Fibroblast of lung (primary cell): Measurements from ENCODE around the gene LTO1. TPM values are rescaled to one million over a fixed set of nuclear protein-coding genes. Genes with fewer than 3 reads are reported as not detected.

Source experiments
- DNase-seq, 2 donors: peaks; one replicate each; pipeline versions ENCODE4 v3.0.0 to v3.0.0-alpha.2; 2010; ENCODE audit warnings: low read depth in 2 of 2
- H2AFZ ChIP-seq: 2 replicates; pipeline ENCODE4 v1.5.1; 2012; ENCODE audit warnings: low read length, control low read depth, inconsistent platforms
- H3K27ac ChIP-seq: 2 replicates; pipeline ENCODE4 v1.5.1; 2011; ENCODE audit warnings: low read length, control low read depth; ENCODE audit not compliant: insufficient read depth
- H3K27me3 ChIP-seq: 2 replicates; pipeline ENCODE4 v1.5.1; 2011; ENCODE audit warnings: mild to moderate bottlenecking, low read length; ENCODE audit not compliant: control insufficient read depth, insufficient read depth
- H3K36me3 ChIP-seq: 2 replicates; pipeline ENCODE4 v1.5.1; 2011; ENCODE audit warnings: low read length; ENCODE audit not compliant: control insufficient read depth, insufficient read depth
- H3K4me1 ChIP-seq: 2 replicates; pipeline ENCODE4 v1.5.1; 2011; ENCODE audit warnings: low read length; ENCODE audit not compliant: control insufficient read depth, insufficient read depth; ENCODE audit errors: extremely low read depth
- H3K4me2 ChIP-seq: 2 replicates; pipeline ENCODE4 v1.5.1; 2011; ENCODE audit warnings: low read length, control low read depth; ENCODE audit not compliant: insufficient read depth; ENCODE audit errors: extremely low read depth
- H3K4me3 ChIP-seq, 4 experiments: fragments of 200-600 bp in 1 of 4; sonication (generic) in 1 of 4; replicated peaks in 1 of 4; 2 replicates each; pipeline ENCODE4 v1.5.1; 2011 to 2016; ENCODE audit warnings: low read length in 4 of 4, low read depth in 3 of 4, mild to moderate bottlenecking in 3 of 4, control low read depth in 2 of 4, inconsistent platforms in 1 of 4, mixed read lengths in 1 of 4; ENCODE audit not compliant: insufficient read depth in 1 of 4; ENCODE audit errors: control extremely low read depth in 1 of 4
- H3K79me2 ChIP-seq: 2 replicates; pipeline ENCODE4 v1.5.1; 2012; ENCODE audit warnings: mild to moderate bottlenecking, low read length, inconsistent platforms; ENCODE audit not compliant: control insufficient read depth, insufficient read depth
- H3K9ac ChIP-seq: 2 replicates; pipeline ENCODE4 v1.5.1; 2011; ENCODE audit warnings: mild to moderate bottlenecking, low read length, control low read depth; ENCODE audit not compliant: insufficient read depth
- H3K9me3 ChIP-seq: 2 replicates; pipeline ENCODE4 v1.5.1; 2012; ENCODE audit warnings: low read depth, low read length; ENCODE audit not compliant: control insufficient read depth, insufficient read depth
- H4K20me1 ChIP-seq: 2 replicates; pipeline ENCODE4 v1.5.1; 2011; ENCODE audit warnings: low read length; ENCODE audit not compliant: control insufficient read depth, insufficient read depth; ENCODE audit errors: extremely low read depth
- EZH2 ChIP-seq: IDR thresholded peaks from 2 replicates; pipeline ENCODE4 v1.5.1; 2012; ENCODE audit warnings: low read length, control low read depth, mild to moderate bottlenecking; ENCODE audit errors: missing control alignments
- polyA plus RNA-seq, 2 donors: library from polyadenylated mRNA; depleted of rRNA in 1 of 2; stranded (reverse) in 1 of 2; unstranded in 1 of 2; fragments of >200 nt; gene quantifications; 2 replicates each; pipeline ENCODE4 v1.2.1, GENCODE V29; 2011 to 2012; ENCODE audit warnings: missing spikeins in 1 of 2
- total RNA-seq: library from RNA; depleted of rRNA; stranded (reverse); fragments of >200 nt; gene quantifications from 2 replicates; pipeline ENCODE4 v1.2.1, GENCODE V29; 2014
- TF ChIP-seq, protein P1 (sequence below), 2 donors: IDR thresholded peaks in 1 of 2; conservative IDR thresholded peaks in 1 of 2; 1 replicate in 1 of 2; 2 replicates in 1 of 2; pipeline ENCODE4 v1.5.1; 2011 to 2012; ENCODE audit warnings: low read length in 2 of 2, control low read depth in 1 of 2, inconsistent platforms in 1 of 2, low read depth in 1 of 2, mild to moderate bottlenecking in 1 of 2

Gene LTO1
- total and polyA plus RNA-seq, 2 donors (not counting 1 experiment from before 2014, with no cell fraction given), result 18.1 to 25.4 TPM

DNA sequence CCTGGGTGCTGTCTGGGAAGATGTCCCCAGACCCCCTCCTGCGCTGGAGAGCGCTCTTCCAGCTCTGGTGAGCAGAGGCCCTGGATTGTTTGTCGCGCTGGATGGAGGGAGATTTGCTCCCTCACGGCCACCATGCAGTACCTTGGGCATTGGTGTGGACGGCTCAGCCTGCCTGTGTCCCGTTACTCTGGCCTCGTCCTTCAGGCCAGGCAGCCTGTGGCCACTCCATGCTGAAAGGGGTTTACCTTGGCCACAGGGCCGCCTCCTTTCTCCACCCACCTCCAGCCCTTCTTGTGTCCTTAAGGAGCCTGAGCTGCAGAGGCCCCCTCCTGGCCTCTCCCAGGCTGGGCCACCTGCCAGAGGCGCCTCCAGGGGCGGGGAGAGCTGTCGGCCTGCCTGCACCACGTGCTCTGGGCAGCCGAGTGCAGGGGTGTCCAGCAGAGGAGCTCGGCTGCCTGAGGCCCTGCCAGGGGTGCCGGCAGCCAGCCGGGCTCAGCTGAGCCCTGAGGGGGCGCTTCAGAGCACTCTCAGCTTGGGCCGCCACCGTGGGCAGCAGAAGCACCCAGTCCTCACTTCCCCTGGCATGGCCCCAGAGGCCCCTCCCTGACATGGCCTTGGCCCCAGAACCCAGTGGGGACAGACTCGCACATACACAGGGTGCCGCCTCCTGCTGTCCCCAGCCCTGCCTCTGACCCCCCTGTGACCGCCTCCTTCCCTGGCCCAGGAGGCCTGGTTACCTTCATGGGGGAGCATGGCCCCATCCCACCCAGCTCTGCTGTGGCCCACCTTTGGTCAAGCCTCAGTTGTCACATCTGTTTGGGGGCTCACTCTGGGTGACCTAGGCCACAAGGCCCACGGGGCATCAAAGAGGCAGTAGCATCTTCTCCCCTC, 30.8 kb downstream of the LTO1 start:
- peaks cover 13% of the 10 kb centered on the region for H3K4me1 ChIP-seq
- H3K9ac ChIP-seq, result peak overlapping the region; percentile 96
- peak overlapping the region; percentile 95 for H3K27ac ChIP-seq
- H3K36me3 ChIP-seq, result peaks cover 42% of the 10 kb centered on the region
- peaks cover 2% of the 10 kb centered on the region for H4K20me1 ChIP-seq
- peak; percentile 94 to 97 for DNase-seq
- H2AFZ ChIP-seq, result no peak overlapping the region
- H3K27me3 ChIP-seq, result no peaks in the 10 kb centered on the region
- H3K4me2 ChIP-seq, result peak overlapping the region; percentile 91
- H3K9me3 ChIP-seq, result no peaks in the 10 kb centered on the region
- no peak for TF ChIP-seq EZH2
- TF ChIP-seq, protein P1, sequence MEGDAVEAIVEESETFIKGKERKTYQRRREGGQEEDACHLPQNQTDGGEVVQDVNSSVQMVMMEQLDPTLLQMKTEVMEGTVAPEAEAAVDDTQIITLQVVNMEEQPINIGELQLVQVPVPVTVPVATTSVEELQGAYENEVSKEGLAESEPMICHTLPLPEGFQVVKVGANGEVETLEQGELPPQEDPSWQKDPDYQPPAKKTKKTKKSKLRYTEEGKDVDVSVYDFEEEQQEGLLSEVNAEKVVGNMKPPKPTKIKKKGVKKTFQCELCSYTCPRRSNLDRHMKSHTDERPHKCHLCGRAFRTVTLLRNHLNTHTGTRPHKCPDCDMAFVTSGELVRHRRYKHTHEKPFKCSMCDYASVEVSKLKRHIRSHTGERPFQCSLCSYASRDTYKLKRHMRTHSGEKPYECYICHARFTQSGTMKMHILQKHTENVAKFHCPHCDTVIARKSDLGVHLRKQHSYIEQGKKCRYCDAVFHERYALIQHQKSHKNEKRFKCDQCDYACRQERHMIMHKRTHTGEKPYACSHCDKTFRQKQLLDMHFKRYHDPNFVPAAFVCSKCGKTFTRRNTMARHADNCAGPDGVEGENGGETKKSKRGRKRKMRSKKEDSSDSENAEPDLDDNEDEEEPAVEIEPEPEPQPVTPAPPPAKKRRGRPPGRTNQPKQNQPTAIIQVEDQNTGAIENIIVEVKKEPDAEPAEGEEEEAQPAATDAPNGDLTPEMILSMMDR (conservative IDR thresholded peaks at IDR 0.05 in 1 of 2, IDR thresholded peaks at IDR 0.05 in 1 of 2; ENCODE audit: low read depth in 1 of 2, low read length in 2 of 2), result peak; percentile 11 to 50
- H3K79me2 ChIP-seq, result peaks cover 90% of the 10 kb centered on the region
- H3K4me3 ChIP-seq, result peak overlapping the region in 3 of 4 experiments; percentile 73 to 98 (median 83)

DNA sequence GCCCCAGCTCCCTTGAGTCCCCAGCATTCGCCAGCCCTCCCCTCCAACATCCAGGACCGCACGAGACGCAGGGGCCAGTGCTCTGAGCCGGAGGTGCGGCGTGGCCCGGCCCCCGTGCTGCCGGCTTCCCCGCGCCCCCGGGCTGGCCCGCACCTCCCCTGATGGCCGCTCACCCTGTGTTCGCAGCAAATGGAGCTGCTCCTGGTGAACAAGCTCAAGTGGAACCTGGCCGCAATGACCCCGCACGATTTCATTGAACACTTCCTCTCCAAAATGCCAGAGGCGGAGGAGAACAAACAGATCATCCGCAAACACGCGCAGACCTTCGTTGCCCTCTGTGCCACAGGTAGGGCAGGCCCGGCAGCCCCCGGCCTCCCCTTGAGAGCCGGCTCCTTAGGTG, 31.5 kb downstream of the LTO1 start:
- peaks cover 36% of the 10 kb centered on the region for H3K36me3 ChIP-seq
- peak overlapping the region; percentile 91 for H3K4me2 ChIP-seq
- no peak for TF ChIP-seq EZH2
- TF ChIP-seq, protein P1 (conservative IDR thresholded peaks at IDR 0.05 in 1 of 2, IDR thresholded peaks at IDR 0.05 in 1 of 2; ENCODE audit: low read depth in 1 of 2, low read length in 2 of 2), result no peak
- no peak for DNase-seq
- H2AFZ ChIP-seq, result no peak overlapping the region
- peaks cover 2% of the 10 kb centered on the region for H4K20me1 ChIP-seq
- H3K79me2 ChIP-seq, result peaks cover 83% of the 10 kb centered on the region
- no peaks in the 10 kb centered on the region for H3K9me3 ChIP-seq
- H3K4me1 ChIP-seq, result peaks cover 13% of the 10 kb centered on the region
- H3K27ac ChIP-seq, result peak overlapping the region; percentile 95
- H3K27me3 ChIP-seq, result no peaks in the 10 kb centered on the region
- peak overlapping the region in 3 of 4 experiments; percentile 73 to 98 (median 83) for H3K4me3 ChIP-seq
- peak overlapping the region; percentile 96 for H3K9ac ChIP-seq

DNA sequence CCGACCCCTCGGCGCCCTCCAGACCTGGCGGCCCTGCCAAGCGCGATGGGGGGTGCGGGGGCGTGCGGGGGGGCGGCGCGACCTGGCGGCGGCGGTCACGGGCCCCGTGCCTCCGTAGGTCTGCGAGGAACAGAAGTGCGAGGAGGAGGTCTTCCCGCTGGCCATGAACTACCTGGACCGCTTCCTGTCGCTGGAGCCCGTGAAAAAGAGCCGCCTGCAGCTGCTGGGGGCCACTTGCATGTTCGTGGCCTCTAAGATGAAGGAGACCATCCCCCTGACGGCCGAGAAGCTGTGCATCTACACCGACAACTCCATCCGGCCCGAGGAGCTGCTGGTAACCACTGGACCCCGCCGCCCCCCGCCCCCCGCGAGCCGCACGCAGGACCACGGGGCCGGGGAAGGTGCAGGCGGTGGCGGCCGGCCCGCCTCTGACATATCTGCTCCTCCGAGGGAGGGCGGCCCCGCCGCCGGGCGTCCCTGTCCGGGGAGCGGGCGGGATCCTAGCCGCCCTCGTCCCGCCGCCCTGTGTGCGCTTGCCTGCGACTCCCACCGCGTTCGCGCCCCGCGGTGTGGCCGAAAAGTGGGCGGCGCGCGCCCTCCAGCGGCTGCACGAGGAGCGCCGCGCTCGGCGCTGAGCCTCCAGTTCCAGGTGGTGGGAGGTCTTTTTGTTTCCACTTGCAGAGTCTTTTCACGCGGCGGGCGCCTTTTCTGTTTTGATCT, 32.1 kb downstream of the LTO1 start:
- no peaks in the 10 kb centered on the region for H3K9me3 ChIP-seq
- peak overlapping the region; percentile 96 for H3K9ac ChIP-seq
- H3K4me3 ChIP-seq, result peak overlapping the region; percentile 67 to 98 (median 78)
- DNase-seq, result peak; percentile 73 to 82
- no peaks in the 10 kb centered on the region for H3K27me3 ChIP-seq
- no peak for TF ChIP-seq EZH2
- TF ChIP-seq, protein P1 (conservative IDR thresholded peaks at IDR 0.05 in 1 of 2, IDR thresholded peaks at IDR 0.05 in 1 of 2; ENCODE audit: low read depth in 1 of 2, low read length in 2 of 2), result peak; percentile 62 to 79
- no peak overlapping the region for H2AFZ ChIP-seq
- H3K79me2 ChIP-seq, result peaks cover 77% of the 10 kb centered on the region
- H3K36me3 ChIP-seq, result peaks cover 33% of the 10 kb centered on the region
- H3K4me1 ChIP-seq, result peaks cover 13% of the 10 kb centered on the region
- H3K4me2 ChIP-seq, result peak overlapping the region; percentile 91
- H3K27ac ChIP-seq, result peak overlapping the region; percentile 95
- peaks cover 2% of the 10 kb centered on the region for H4K20me1 ChIP-seq
